ENCODE measurements around the gene IGFN1. TPM values are rescaled to one million over a fixed set of nuclear protein-coding genes. Genes with fewer than 3 reads are reported as not detected.

Gene IGFN1
- polyA plus RNA-seq, 1 donor from 2014 or later: not detected

DNA sequence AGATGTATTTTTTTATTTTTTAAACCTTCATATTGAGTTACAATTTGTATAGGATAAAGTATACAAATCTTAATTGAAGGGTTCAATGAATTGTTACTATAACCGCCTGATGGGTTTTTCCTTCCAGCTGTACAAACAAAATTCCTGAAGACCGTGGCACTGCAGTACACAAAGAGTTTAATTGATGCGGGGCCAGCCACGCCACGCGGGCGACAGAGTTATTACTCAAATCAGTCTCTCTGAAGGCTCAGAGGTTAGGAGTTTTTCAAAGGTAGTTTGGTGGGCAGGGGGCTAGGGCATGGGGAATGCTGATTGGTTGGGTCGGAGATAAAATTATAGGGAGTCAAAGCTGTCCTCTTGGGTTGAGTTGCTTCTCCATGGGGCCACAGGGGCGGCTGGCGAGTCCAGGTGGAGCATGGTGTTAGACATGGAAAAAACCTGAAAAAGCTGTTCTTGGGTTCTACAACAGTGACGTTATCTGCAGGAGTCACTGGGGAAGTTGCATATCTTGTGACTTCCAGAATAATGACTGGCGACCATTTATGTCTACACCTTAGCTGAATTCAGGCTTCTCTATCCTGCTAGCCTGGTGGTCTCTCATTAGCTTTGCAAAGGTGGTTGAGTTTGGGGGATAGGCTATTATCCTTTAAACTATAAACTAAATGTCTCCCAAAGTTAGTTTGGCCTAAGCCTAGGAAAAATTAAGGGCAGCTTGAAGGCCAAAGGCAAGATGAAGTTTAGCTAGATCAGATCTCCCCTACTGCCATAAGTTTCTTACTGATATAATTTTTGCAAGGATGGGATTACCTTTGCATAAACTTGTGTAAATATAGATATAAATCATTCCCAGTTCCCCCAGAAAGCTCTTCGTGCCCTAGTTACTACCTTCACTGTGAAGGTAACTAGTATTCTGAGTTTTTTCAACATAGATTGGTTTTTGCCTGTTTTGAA lies 23.3 kb upstream of the IGFN1 start:
- no peaks in the 10 kb centered on the region for H3F3A ChIP-seq (ENCODE audit: insufficient read depth, low read length, poor library complexity, severe bottlenecking)
- TF ChIP-seq, protein P1, sequence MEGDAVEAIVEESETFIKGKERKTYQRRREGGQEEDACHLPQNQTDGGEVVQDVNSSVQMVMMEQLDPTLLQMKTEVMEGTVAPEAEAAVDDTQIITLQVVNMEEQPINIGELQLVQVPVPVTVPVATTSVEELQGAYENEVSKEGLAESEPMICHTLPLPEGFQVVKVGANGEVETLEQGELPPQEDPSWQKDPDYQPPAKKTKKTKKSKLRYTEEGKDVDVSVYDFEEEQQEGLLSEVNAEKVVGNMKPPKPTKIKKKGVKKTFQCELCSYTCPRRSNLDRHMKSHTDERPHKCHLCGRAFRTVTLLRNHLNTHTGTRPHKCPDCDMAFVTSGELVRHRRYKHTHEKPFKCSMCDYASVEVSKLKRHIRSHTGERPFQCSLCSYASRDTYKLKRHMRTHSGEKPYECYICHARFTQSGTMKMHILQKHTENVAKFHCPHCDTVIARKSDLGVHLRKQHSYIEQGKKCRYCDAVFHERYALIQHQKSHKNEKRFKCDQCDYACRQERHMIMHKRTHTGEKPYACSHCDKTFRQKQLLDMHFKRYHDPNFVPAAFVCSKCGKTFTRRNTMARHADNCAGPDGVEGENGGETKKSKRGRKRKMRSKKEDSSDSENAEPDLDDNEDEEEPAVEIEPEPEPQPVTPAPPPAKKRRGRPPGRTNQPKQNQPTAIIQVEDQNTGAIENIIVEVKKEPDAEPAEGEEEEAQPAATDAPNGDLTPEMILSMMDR (IDR thresholded peaks at IDR 0.05; ENCODE audit: poor library complexity, severe bottlenecking): no peak
- TF ChIP-seq EP300 (conservative IDR thresholded peaks at IDR 0.05; ENCODE audit: poor library complexity, severe bottlenecking) (no peak), TAF1 (IDR thresholded peaks at IDR 0.05; ENCODE audit: low read depth) (no peak), MXI1 (conservative IDR thresholded peaks at IDR 0.05; ENCODE audit: poor library complexity, severe bottlenecking) (no peak), RAD21 (conservative IDR thresholded peaks at IDR 0.05) (no peak), POLR2AphosphoS5 (IDR thresholded peaks at IDR 0.05) (no peak), SMC3 (conservative IDR thresholded peaks at IDR 0.05; ENCODE audit: poor library complexity) (no peak)
- TF ChIP-seq, protein P2, sequence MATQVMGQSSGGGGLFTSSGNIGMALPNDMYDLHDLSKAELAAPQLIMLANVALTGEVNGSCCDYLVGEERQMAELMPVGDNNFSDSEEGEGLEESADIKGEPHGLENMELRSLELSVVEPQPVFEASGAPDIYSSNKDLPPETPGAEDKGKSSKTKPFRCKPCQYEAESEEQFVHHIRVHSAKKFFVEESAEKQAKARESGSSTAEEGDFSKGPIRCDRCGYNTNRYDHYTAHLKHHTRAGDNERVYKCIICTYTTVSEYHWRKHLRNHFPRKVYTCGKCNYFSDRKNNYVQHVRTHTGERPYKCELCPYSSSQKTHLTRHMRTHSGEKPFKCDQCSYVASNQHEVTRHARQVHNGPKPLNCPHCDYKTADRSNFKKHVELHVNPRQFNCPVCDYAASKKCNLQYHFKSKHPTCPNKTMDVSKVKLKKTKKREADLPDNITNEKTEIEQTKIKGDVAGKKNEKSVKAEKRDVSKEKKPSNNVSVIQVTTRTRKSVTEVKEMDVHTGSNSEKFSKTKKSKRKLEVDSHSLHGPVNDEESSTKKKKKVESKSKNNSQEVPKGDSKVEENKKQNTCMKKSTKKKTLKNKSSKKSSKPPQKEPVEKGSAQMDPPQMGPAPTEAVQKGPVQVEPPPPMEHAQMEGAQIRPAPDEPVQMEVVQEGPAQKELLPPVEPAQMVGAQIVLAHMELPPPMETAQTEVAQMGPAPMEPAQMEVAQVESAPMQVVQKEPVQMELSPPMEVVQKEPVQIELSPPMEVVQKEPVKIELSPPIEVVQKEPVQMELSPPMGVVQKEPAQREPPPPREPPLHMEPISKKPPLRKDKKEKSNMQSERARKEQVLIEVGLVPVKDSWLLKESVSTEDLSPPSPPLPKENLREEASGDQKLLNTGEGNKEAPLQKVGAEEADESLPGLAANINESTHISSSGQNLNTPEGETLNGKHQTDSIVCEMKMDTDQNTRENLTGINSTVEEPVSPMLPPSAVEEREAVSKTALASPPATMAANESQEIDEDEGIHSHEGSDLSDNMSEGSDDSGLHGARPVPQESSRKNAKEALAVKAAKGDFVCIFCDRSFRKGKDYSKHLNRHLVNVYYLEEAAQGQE (IDR thresholded peaks at IDR 0.05; ENCODE audit: borderline replicate concordance): no peak

DNA sequence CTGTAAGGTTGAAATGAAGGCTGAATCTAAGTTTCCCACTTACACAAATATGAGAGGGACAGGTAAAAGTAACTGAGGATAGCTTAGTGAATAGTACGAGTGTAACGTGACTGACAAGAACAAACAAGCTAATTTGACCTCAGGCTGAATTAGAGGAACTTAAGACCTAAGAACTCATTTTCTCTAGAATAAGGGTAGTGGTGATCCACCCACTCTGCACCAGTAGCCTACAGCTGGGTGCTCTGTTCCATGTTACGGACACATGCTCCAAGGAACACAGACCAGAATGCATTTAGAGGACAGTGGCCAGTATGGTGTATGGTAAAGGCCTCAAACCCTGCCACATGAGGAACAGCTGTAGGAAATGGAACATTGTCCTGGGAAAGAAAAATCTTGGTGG lies 21.4 kb upstream of the IGFN1 start:
- Histone ChIP-seq H3K27ac (ENCODE audit: low read length) (no peak overlapping the region), H3K4me3 (ENCODE audit: low read length) (no peak overlapping the region), H3K4me2 (ENCODE audit: low read length) (no peak overlapping the region), H3K79me2 (replicated peaks; ENCODE audit: insufficient read depth, low read length) (no peaks in the 10 kb centered on the region), H3F3A (ENCODE audit: insufficient read depth, low read length, poor library complexity, severe bottlenecking) (no peaks in the 10 kb centered on the region), H2AFZ (ENCODE audit: low read depth, low read length) (no peak overlapping the region), H3K9ac (ENCODE audit: low read length) (no peak overlapping the region), H3K27me3 (ENCODE audit: insufficient read depth, low read depth, low read length) (no peaks in the 10 kb centered on the region), H3K9me2 (ENCODE audit: insufficient read depth, low read length) (no peaks in the 10 kb centered on the region), H4K20me1 (ENCODE audit: insufficient read depth) (no peaks in the 10 kb centered on the region), H3K9me3 (ENCODE audit: low read length) (no peaks in the 10 kb centered on the region), H3K36me3 (ENCODE audit: insufficient read depth, low read length) (no peaks in the 10 kb centered on the region)
- no peak for TF ChIP-seq SMC3 (conservative IDR thresholded peaks at IDR 0.05; ENCODE audit: poor library complexity)
- TF ChIP-seq EZH2 (IDR thresholded peaks at IDR 0.05; ENCODE audit: borderline replicate concordance, insufficient read depth, low read length, poor library complexity, severe bottlenecking): no peak
- TF ChIP-seq EP300 (conservative IDR thresholded peaks at IDR 0.05; ENCODE audit: poor library complexity, severe bottlenecking): no peak
- no peak for TF ChIP-seq TAF1 (IDR thresholded peaks at IDR 0.05; ENCODE audit: low read depth)
- TF ChIP-seq, protein P2 (IDR thresholded peaks at IDR 0.05; ENCODE audit: borderline replicate concordance): no peak

More for the DNA sequence above, 23.3 kb upstream of the IGFN1 start:
- no peak overlapping the region for H2AFZ ChIP-seq (ENCODE audit: low read depth, low read length)
- H3K27me3 ChIP-seq (ENCODE audit: insufficient read depth, low read depth, low read length): no peaks in the 10 kb centered on the region
- H3K36me3 ChIP-seq (ENCODE audit: insufficient read depth, low read length): no peaks in the 10 kb centered on the region
- H3K9me2 ChIP-seq (ENCODE audit: insufficient read depth, low read length): no peaks in the 10 kb centered on the region
- H3K4me3 ChIP-seq (ENCODE audit: low read length): no peak overlapping the region
- H3K27ac ChIP-seq (ENCODE audit: low read length): no peak overlapping the region
- H3K79me2 ChIP-seq (replicated peaks; ENCODE audit: insufficient read depth, low read length): no peaks in the 10 kb centered on the region
- H3K4me2 ChIP-seq (ENCODE audit: low read length): no peak overlapping the region
- H3K9me3 ChIP-seq (ENCODE audit: low read length): no peaks in the 10 kb centered on the region
- H3K9ac ChIP-seq (ENCODE audit: low read length): no peak overlapping the region
- no peaks in the 10 kb centered on the region for H4K20me1 ChIP-seq (ENCODE audit: insufficient read depth)
